Small intestine (tissue), 7 donors: Measurements from ENCODE around the gene OTUD7B. TPM values are rescaled to one million over a fixed set of nuclear protein-coding genes. Genes with fewer than 3 reads are reported as not detected.

Source experiments
- DNase-seq, 2 donors: peaks; one replicate each; pipeline versions ENCODE4 v3.0.0 to v3.0.0-alpha.2; 2013
- FAIRE-seq: peaks from 2 replicates; lab custom pipeline; 2012; peaks lifted over from hg19 to GRCh38; lab: Jason Lieb, UNC
- H3K27ac ChIP-seq, 3 donors: one replicate each; pipeline ENCODE4 v1.5.1; 2013; ENCODE audit warnings: low read length in 2 of 3, mild to moderate bottlenecking in 2 of 3, control low read depth in 1 of 3, inconsistent platforms in 1 of 3, low read depth in 1 of 3, moderate library complexity in 1 of 3
- H3K27me3 ChIP-seq, 3 donors: one replicate each; pipeline ENCODE4 v1.6.1; 2013; ENCODE audit warnings: low read length in 3 of 3, inconsistent platforms in 1 of 3; ENCODE audit not compliant: control insufficient read depth in 3 of 3, insufficient read depth in 3 of 3
- H3K36me3 ChIP-seq, 3 donors: one replicate each; pipeline ENCODE4 v1.6.1; 2013; ENCODE audit warnings: low read length in 3 of 3, inconsistent platforms in 1 of 3, low read depth in 1 of 3, mild to moderate bottlenecking in 1 of 3, moderate library complexity in 1 of 3; ENCODE audit not compliant: control insufficient read depth in 3 of 3, insufficient read depth in 2 of 3
- H3K4me1 ChIP-seq, 3 donors: one replicate each; pipeline ENCODE4 v1.6.1; 2013; ENCODE audit warnings: low read length in 2 of 3, inconsistent platforms in 1 of 3, low read depth in 1 of 3, mild to moderate bottlenecking in 1 of 3, moderate library complexity in 1 of 3; ENCODE audit not compliant: control insufficient read depth in 3 of 3, insufficient read depth in 2 of 3
- H3K4me3 ChIP-seq, 3 donors: one replicate each; pipeline ENCODE4 v1.5.1; 2013; ENCODE audit warnings: low read length in 3 of 3, control low read depth in 1 of 3, inconsistent platforms in 1 of 3, low read depth in 1 of 3, mild to moderate bottlenecking in 1 of 3, moderate library complexity in 1 of 3
- H3K9me3 ChIP-seq, 2 donors: one replicate each; pipeline ENCODE4 v1.6.1; 2013; ENCODE audit warnings: low read depth in 1 of 2, low read length in 1 of 2; ENCODE audit not compliant: control insufficient read depth in 2 of 2, insufficient read depth in 1 of 2
- WGBS, 3 donors: extraction: QIAGEN DNeasy Blood & Tissue Kit; methylation state at CpG; one replicate each; pipeline ENCODE4 v1.1.7; 2013; 5-methylcytosine and 5-hydroxymethylcytosine counted together
- polyA plus RNA-seq, 4 donors: library from polyadenylated mRNA; stranded (reverse) in 3 of 4; unstranded in 1 of 4; fragments of 200-250 nt in 3 of 4; fragments of 120-200 nt in 1 of 4; gene quantifications; one replicate each; pipeline versions ENCODE4 v1.2.1 to v1.2.3, GENCODE V29; 2013
- donor health status: healthy with polysubstance abuse.
- donor health status: control.
- donor health status: control.
- donor health status: Bipolar disorder and iron deficiency.
- donor health status: healthy.

OTUD7B gene
- polyA plus RNA-seq, 4 donors = 5.1 to 16.8 (median 6.2) TPM

DNA sequence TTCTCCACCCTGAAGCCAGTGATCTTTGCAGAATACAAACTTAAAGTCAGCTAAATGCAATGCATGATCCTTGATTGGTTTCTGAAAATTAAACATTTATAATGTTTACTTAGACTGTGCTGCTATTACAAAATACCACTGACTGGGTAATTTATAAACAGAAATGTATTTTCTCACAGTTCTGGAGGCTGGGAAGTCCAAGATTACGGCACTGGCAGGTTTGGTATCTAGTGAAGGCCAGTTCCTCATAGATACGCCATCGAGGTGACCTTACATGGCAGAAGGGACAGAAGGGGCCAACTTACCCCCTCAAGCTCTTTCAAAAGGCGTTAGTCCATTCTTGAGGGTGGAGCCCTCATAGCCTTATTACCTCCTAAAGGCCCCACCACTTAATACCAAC, 114.0 kb downstream of the OTUD7B start:
- Histone ChIP-seq H3K27ac (no peak overlapping the region), H3K4me1 (peaks cover 3 to 11% (median 6%) of the 10 kb centered on the region in 3 donors), H3K36me3 (no peaks in the 10 kb centered on the region), H3K4me3 (no peak overlapping the region), H3K9me3 (peaks cover 0 to 3% of the 10 kb centered on the region in 2 donors), H3K27me3 (no peaks in the 10 kb centered on the region)
- FAIRE-seq (no peak), DNase-seq (no peak)
- 78 to 92% (median 91%) methylated on average over 4 of the region's 4 CpGs for WGBS, 3 donors

DNA sequence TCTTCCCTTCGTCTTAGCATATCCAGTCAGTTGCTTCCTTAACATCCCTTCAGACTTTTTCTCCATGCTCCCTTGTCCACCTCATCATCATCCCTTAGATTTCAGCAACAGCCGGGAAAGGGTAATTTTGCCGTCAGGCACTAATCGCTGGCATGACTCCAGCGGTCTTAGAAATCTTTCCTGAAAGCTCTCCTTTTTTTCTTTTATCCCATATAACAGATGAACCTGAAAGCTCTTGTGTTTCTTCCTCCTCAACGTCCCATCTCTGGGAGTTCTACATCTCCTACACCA, 121.6 kb downstream of the OTUD7B start:
- WGBS, 3 donors = 29 to 52% (median 46%) methylated on average over 6 of the region's 6 CpGs
- peak overlapping the region in 2 of 3 donors; percentile 96 to 98 for H3K27ac ChIP-seq
- no peaks in the 10 kb centered on the region for H3K9me3 ChIP-seq
- H3K36me3 ChIP-seq = no peaks in the 10 kb centered on the region
- DNase-seq (no peak), FAIRE-seq (no peak)
- no peaks in the 10 kb centered on the region for H3K27me3 ChIP-seq
- H3K4me1 ChIP-seq = peaks cover 0 to 11% (median 5%) of the 10 kb centered on the region in 3 donors
- peak overlapping the region in 2 of 3 donors; percentile 76 for H3K4me3 ChIP-seq

DNA sequence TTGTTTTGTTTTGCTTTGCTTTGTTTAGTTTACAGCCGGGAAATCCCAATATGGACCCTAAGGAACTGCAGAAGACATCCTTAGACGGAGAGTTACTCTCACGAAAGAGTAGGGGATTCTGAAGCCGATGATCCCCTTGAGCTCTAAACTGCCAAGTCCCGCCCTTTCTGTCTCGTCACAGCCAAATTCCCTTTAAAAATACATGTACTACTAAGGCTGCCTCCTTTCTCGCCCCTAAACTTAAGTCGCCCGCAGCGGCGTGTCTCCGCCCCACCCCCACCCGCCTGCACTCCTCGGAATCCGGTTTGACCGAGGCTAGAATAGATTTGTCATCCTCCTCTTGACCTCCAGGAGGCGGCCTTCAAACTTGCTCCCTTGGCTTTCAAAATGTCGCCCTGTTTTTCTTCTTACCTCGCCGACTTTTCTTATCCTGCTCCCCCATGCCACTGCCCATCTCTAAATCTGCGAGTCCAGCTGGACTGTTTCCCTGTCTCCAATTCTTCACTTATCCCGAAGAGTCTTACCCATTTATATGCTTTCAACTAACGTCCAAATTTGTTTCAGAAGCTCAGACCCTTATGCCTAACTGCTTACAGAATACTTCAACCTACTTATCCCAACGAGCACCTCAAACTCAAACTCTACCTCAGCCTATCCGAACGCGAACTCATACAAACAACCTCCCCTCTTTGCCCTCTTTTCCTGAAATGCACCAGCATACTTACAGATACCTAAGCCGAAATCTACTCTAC, 122.1 kb downstream of the OTUD7B start:
- whole genome bisulfite sequencing, 3 donors = 3 to 8% (median 7%) methylated on average over 28 of the region's 28 CpGs
- Histone ChIP-seq H3K27ac (peak overlapping the region; percentile 96 to 99 (median 98)), H3K27me3 (no peaks in the 10 kb centered on the region), H3K9me3 (no peaks in the 10 kb centered on the region), H3K4me3 (peak overlapping the region in 2 of 3 donors; percentile 76), H3K36me3 (no peaks in the 10 kb centered on the region), H3K4me1 (peaks cover 0 to 14% (median 5%) of the 10 kb centered on the region in 3 donors)
- FAIRE-seq (no peak), DNase-seq (peak; percentile 90 to 93)

Other genes starting within 250 kb of the OTUD7B start
- gene FCGR1A, start 228.0 kb downstream of the OTUD7B start, polyA plus RNA-seq = 1 to 10 TPM in 2 of 4 donors, under 1 TPM in 1, not detected in 1; 0.59 to 4.5 (median 1.9) TPM
- gene BOLA1, start 111.2 kb downstream of the OTUD7B start, polyA plus RNA-seq = 10 to 100 TPM; 19.7 to 49.4 (median 28.0) TPM
- gene SV2A, start 92.9 kb downstream of the OTUD7B start, polyA plus RNA-seq = 1 to 10 TPM in 2 of 4 donors, under 1 TPM in 1, not detected in 1; 0.54 to 3.9 (median 1.9) TPM
- gene SF3B4, start 82.9 kb downstream of the OTUD7B start, polyA plus RNA-seq = 10 to 100 TPM; 34.3 to 54.0 (median 42.8) TPM
- gene MTMR11, start 73.8 kb downstream of the OTUD7B start, polyA plus RNA-seq = 100 to 1,000 TPM in 2 of 4 donors, 10 to 100 TPM in 2; 32.5 to 174 (median 116) TPM
- 10 to 100 TPM; 19.2 to 32.1 (median 22.7) TPM for gene VPS45, start 57.0 kb upstream of the OTUD7B start, polyA plus RNA-seq
- gene PLEKHO1, start 139.2 kb upstream of the OTUD7B start, polyA plus RNA-seq = 10 to 100 TPM in 3 of 4 donors, 1 to 10 TPM in 1; 8.1 to 38.4 (median 22.0) TPM
- 10 to 100 TPM; 13.2 to 46.7 (median 30.6) TPM for gene ANP32E, start 225.4 kb upstream of the OTUD7B start, polyA plus RNA-seq
- under 1 TPM in 2 of 4 donors, not detected in 2; 0.16 to 0.34 TPM for gene CA14, start 247.0 kb upstream of the OTUD7B start, polyA plus RNA-seq